ENCODE results near the gene PPP1R12B. TPM values are rescaled to one million over a fixed set of nuclear protein-coding genes. Genes with fewer than 3 reads are reported as not detected.
A peak's percentile ranks its signal among the peaks of the same experiment; 100 is the strongest.
"Not testable (repeated sequence)": the region's sequence is repeated elsewhere in the genome, so short reads cannot be mapped to it uniquely, and the experiment has no call there.

Gene PPP1R12B
- total RNA-seq, 5 donors from 2014 or later (not counting 1 experiment from before 2014, with no cell fraction given): 24.3 to 40.9 (median 27.0) TPM

DNA sequence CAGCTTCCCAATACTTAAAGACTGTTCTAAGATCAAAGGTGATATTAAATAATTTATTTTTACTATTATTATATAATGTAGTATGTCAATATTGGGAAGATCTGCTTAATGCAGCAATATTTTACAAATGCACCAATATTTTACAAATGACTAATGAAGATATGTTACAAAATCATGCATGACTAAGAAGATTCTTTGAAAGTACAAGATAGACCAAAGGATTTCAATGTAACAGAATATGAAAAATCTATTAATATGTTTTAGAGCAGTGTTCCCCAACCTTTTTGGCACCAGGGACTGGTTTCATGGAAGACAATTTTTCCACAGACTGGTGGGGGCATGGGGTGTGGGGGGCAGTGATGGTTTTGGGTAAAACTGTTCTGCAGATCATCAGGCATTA lies 132.1 kb downstream of the PPP1R12B start:
- ATAC-seq (replicated peaks in 1 of 4); DNase-seq; H3K27me3 ChIP-seq (replicated peaks in 1 of 2; ENCODE audit: control insufficient read depth in 2 of 2, extremely low read depth in 1 of 2, insufficient read depth in 2 of 2, low read length in 1 of 2); H3K27me3 Mint-ChIP-seq; CTCF ChIA-PET; H3K9me3 Mint-ChIP-seq; H3K9me3 ChIP-seq; H3K27ac ChIP-seq (ENCODE audit: low read length); H3K4me3 ChIP-seq (ENCODE audit: control insufficient read depth in 1 of 2, extremely low read depth in 1 of 2, low read length in 1 of 2); POLR2A ChIA-PET; H3K4me3 Mint-ChIP-seq; H3K4me1 ChIP-seq (ENCODE audit: control insufficient read depth in 1 of 2, extremely low read depth in 1 of 2, insufficient read depth in 2 of 2, low read length in 2 of 2); H3K36me3 ChIP-seq (ENCODE audit: control insufficient read depth in 2 of 2, extremely low read depth in 1 of 2, insufficient read depth in 1 of 2, low read length in 1 of 2); H3K27ac Mint-ChIP-seq: not testable (repeated sequence)
- H3K36me3 Mint-ChIP-seq: peaks cover 27% of the 10 kb centered on the region
- peaks cover 29 to 42% (median 39%) of the 10 kb centered on the region in 3 donors for H3K4me1 Mint-ChIP-seq

- 59% methylated on average over 2 of the region's 2 CpGs for WGBS (ENCODE audit: insufficient coverage)
- not testable (repeated sequence) for H3K27me3 ChIP-seq (replicated peaks in 1 of 2; ENCODE audit: control insufficient read depth in 2 of 2, extremely low read depth in 1 of 2, insufficient read depth in 2 of 2, low read length in 1 of 2)
Observed at GRCh38 chr1:202483362-202483761, 134.9 kb downstream of the PPP1R12B start.

DNA sequence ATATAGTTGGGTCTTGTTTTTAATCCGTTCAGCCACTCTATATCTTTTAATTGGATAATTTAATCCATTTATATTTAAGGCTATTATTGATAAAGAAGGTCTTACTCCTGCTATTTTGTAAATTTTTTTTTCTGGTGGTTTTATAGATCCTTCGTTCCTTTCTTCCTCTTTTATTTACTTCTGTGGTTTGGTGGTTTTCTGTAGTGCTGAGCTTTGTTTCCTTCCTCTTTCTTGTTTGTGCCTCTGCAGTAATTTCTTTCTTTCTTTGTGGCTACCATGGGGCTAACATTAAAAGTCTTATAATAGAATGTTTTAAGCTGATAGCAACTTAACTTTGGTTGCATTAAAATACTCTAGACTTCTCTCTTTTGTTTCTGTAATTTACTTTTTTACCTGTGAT lies 135.5 kb downstream of the PPP1R12B start:
- H3K4me3 Mint-ChIP-seq: peak overlapping the region in 1 of 3 donors; percentile 3
- peaks cover 29 to 45% (median 39%) of the 10 kb centered on the region in 3 donors for H3K4me1 Mint-ChIP-seq
- ATAC-seq (replicated peaks in 1 of 4); CTCF ChIA-PET; H3K9me3 Mint-ChIP-seq; H3K4me3 ChIP-seq (ENCODE audit: control insufficient read depth in 1 of 2, extremely low read depth in 1 of 2, low read length in 1 of 2); H3K4me1 ChIP-seq (ENCODE audit: control insufficient read depth in 1 of 2, extremely low read depth in 1 of 2, insufficient read depth in 2 of 2, low read length in 2 of 2); H3K36me3 ChIP-seq (ENCODE audit: control insufficient read depth in 2 of 2, extremely low read depth in 1 of 2, insufficient read depth in 1 of 2, low read length in 1 of 2); H3K9me3 ChIP-seq; H3K27me3 ChIP-seq (replicated peaks in 1 of 2; ENCODE audit: control insufficient read depth in 2 of 2, extremely low read depth in 1 of 2, insufficient read depth in 2 of 2, low read length in 1 of 2); H3K27ac ChIP-seq (ENCODE audit: low read length); H3K27me3 Mint-ChIP-seq; DNase-seq; POLR2A ChIA-PET: not testable (repeated sequence)
- WGBS (ENCODE audit: insufficient coverage): no CpG with 5 or more reads among the region's 2 CpGs
- peak overlapping the region; percentile 4 to 8 for H3K27ac Mint-ChIP-seq
- peaks cover 43% of the 10 kb centered on the region for H3K36me3 Mint-ChIP-seq

More at GRCh38 chr1:202483362-202483761, 134.9 kb downstream of the PPP1R12B start:
- ATAC-seq (replicated peaks in 1 of 4); H3K9me3 Mint-ChIP-seq; POLR2A ChIA-PET; H3K9me3 ChIP-seq; H3K4me3 Mint-ChIP-seq; H3K36me3 ChIP-seq (ENCODE audit: control insufficient read depth in 2 of 2, extremely low read depth in 1 of 2, insufficient read depth in 1 of 2, low read length in 1 of 2); H3K27ac Mint-ChIP-seq; H3K4me1 ChIP-seq (ENCODE audit: control insufficient read depth in 1 of 2, extremely low read depth in 1 of 2, insufficient read depth in 2 of 2, low read length in 2 of 2); H3K27me3 Mint-ChIP-seq; DNase-seq; H3K4me3 ChIP-seq (ENCODE audit: control insufficient read depth in 1 of 2, extremely low read depth in 1 of 2, low read length in 1 of 2); H3K27ac ChIP-seq (ENCODE audit: low read length): not testable (repeated sequence)
- peaks cover 36% of the 10 kb centered on the region for H3K36me3 Mint-ChIP-seq
- CTCF ChIA-PET: interaction anchor here in 1 of 2 donors (0.7 kb wide), 1 partner anchor 106 kb away, joined by 8 read pairs; no protein-coding TSS in a partner anchor
- peaks cover 29 to 46% (median 43%) of the 10 kb centered on the region in 3 donors for H3K4me1 Mint-ChIP-seq

GRCh38 chr1:202484820-202485219 lies 136.3 kb downstream of the PPP1R12B start:
- H3K36me3 ChIP-seq (ENCODE audit: control insufficient read depth in 2 of 2, extremely low read depth in 1 of 2, insufficient read depth in 1 of 2, low read length in 1 of 2); ATAC-seq (replicated peaks in 1 of 4); H3K4me3 ChIP-seq (ENCODE audit: control insufficient read depth in 1 of 2, extremely low read depth in 1 of 2, low read length in 1 of 2); POLR2A ChIA-PET; DNase-seq; H3K9me3 ChIP-seq; H3K4me3 Mint-ChIP-seq; H3K9me3 Mint-ChIP-seq; H3K27ac Mint-ChIP-seq; H3K27ac ChIP-seq (ENCODE audit: low read length); H3K4me1 ChIP-seq (ENCODE audit: control insufficient read depth in 1 of 2, extremely low read depth in 1 of 2, insufficient read depth in 2 of 2, low read length in 2 of 2); H3K27me3 Mint-ChIP-seq; H3K27me3 ChIP-seq (replicated peaks in 1 of 2; ENCODE audit: control insufficient read depth in 2 of 2, extremely low read depth in 1 of 2, insufficient read depth in 2 of 2, low read length in 1 of 2); CTCF ChIA-PET: not testable (repeated sequence)
- 100% methylated on average over 2 of the region's 3 CpGs for WGBS (ENCODE audit: insufficient coverage)
- peaks cover 26 to 41% (median 34%) of the 10 kb centered on the region in 3 donors for H3K4me1 Mint-ChIP-seq
- peaks cover 51% of the 10 kb centered on the region for H3K36me3 Mint-ChIP-seq

- Mint-ChIP-seq H3K36me3 (peaks cover 65% of the 10 kb centered on the region), H3K4me1 (peaks cover 13 to 27% (median 19%) of the 10 kb centered on the region in 3 donors)
- ATAC-seq (replicated peaks in 1 of 4); POLR2A ChIA-PET; H3K4me3 ChIP-seq (ENCODE audit: control insufficient read depth in 1 of 2, extremely low read depth in 1 of 2, low read length in 1 of 2); H3K27ac Mint-ChIP-seq; H3K36me3 ChIP-seq (ENCODE audit: control insufficient read depth in 2 of 2, extremely low read depth in 1 of 2, insufficient read depth in 1 of 2, low read length in 1 of 2); H3K27me3 ChIP-seq (replicated peaks in 1 of 2; ENCODE audit: control insufficient read depth in 2 of 2, extremely low read depth in 1 of 2, insufficient read depth in 2 of 2, low read length in 1 of 2); H3K9me3 Mint-ChIP-seq; DNase-seq; H3K27ac ChIP-seq (ENCODE audit: low read length); H3K27me3 Mint-ChIP-seq; H3K4me1 ChIP-seq (ENCODE audit: control insufficient read depth in 1 of 2, extremely low read depth in 1 of 2, insufficient read depth in 2 of 2, low read length in 2 of 2); H3K4me3 Mint-ChIP-seq; CTCF ChIA-PET; H3K9me3 ChIP-seq: not testable (repeated sequence)
- WGBS (ENCODE audit: insufficient coverage): 60% methylated on average over 2 of the region's 6 CpGs
Observed at GRCh38 chr1:202488178-202488649, 139.7 kb downstream of the PPP1R12B start.

- H3K9me3 ChIP-seq; H3K4me3 ChIP-seq (ENCODE audit: control insufficient read depth in 1 of 2, extremely low read depth in 1 of 2, low read length in 1 of 2); H3K27ac Mint-ChIP-seq; H3K27ac ChIP-seq (ENCODE audit: low read length); H3K9me3 Mint-ChIP-seq; ATAC-seq (replicated peaks in 1 of 4); POLR2A ChIA-PET; H3K27me3 Mint-ChIP-seq; DNase-seq; H3K4me3 Mint-ChIP-seq; CTCF ChIA-PET; H3K27me3 ChIP-seq (replicated peaks in 1 of 2; ENCODE audit: control insufficient read depth in 2 of 2, extremely low read depth in 1 of 2, insufficient read depth in 2 of 2, low read length in 1 of 2); H3K4me1 ChIP-seq (ENCODE audit: control insufficient read depth in 1 of 2, extremely low read depth in 1 of 2, insufficient read depth in 2 of 2, low read length in 2 of 2); H3K36me3 ChIP-seq (ENCODE audit: control insufficient read depth in 2 of 2, extremely low read depth in 1 of 2, insufficient read depth in 1 of 2, low read length in 1 of 2): not testable (repeated sequence)
- Mint-ChIP-seq H3K4me1 (peaks cover 5 to 18% (median 10%) of the 10 kb centered on the region in 3 donors), H3K36me3 (peaks cover 64% of the 10 kb centered on the region)
Observed at GRCh38 chr1:202489101-202489500, 140.6 kb downstream of the PPP1R12B start.

DNA sequence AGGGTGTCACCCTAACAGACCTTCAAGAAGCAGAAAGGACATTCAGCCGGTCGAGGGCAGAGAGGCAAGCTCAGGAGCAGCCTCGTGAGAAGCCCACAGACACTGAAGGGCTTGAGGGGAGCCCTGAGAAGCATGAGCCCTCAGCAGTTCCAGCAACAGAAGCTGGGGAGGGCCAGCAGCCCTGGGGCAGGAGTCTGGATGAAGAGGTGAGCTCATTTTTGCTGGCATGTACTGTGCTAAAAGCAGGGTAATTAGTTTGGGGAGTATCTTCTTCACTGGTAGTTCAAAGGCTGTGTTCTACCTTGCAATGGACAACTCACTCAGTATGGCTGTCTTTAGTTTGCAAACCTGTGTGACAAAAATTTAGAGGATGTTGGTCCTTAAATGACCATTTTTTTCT lies 144.6 kb downstream of the PPP1R12B start:
- CTCF ChIA-PET: interaction anchor here in 1 of 2 donors (0.5 kb wide), 1 partner anchor 1374 kb away, joined by 3 read pairs; no protein-coding TSS in a partner anchor
- H3K4me3 ChIP-seq (ENCODE audit: control insufficient read depth in 1 of 2, extremely low read depth in 1 of 2, low read length in 1 of 2); H3K27ac Mint-ChIP-seq; H3K27me3 Mint-ChIP-seq; H3K4me1 ChIP-seq (ENCODE audit: control insufficient read depth in 1 of 2, extremely low read depth in 1 of 2, insufficient read depth in 2 of 2, low read length in 2 of 2); POLR2A ChIA-PET; ATAC-seq (replicated peaks in 1 of 4); DNase-seq; H3K4me1 Mint-ChIP-seq; H3K27ac ChIP-seq (ENCODE audit: low read length); H3K9me3 ChIP-seq; H3K9me3 Mint-ChIP-seq; H3K4me3 Mint-ChIP-seq; H3K27me3 ChIP-seq (replicated peaks in 1 of 2; ENCODE audit: control insufficient read depth in 2 of 2, extremely low read depth in 1 of 2, insufficient read depth in 2 of 2, low read length in 1 of 2): not testable (repeated sequence)
- H3K36me3 ChIP-seq (ENCODE audit: control insufficient read depth in 2 of 2, extremely low read depth in 1 of 2, insufficient read depth in 1 of 2, low read length in 1 of 2): peaks cover 0 to 15% of the 10 kb centered on the region in 2 donors
- WGBS (ENCODE audit: insufficient coverage): 100% methylated on average over 3 of the region's 3 CpGs
- H3K36me3 Mint-ChIP-seq: peaks cover 75% of the 10 kb centered on the region

Data from T-cell (primary cell).